Right lobe of liver (tissue), 6 donors: Measurements from ENCODE around the gene SPOCK1. TPM values are rescaled to one million over a fixed set of nuclear protein-coding genes. Genes with fewer than 3 reads are reported as not detected.

Source experiments
- ATAC-seq, 4 donors: fragments of 200-7000 bp; cut with Tn5 transposase; one replicate each; pipeline ENCODE4 v1.9.1; 2020; ENCODE audit warnings: mild to moderate bottlenecking in 4 of 4, moderate library complexity in 4 of 4
- DNase-seq, 3 donors: peaks; one replicate each; pipeline ENCODE4 v3.0.0-alpha.2; 2020
- H3K27ac ChIP-seq, 3 donors: fragments of 200-600 bp; one replicate each; pipeline ENCODE4 v1.8.0; 2022
- H3K27me3 ChIP-seq, 2 donors: fragments of 200-600 bp; one replicate each; pipeline ENCODE4 v1.8.0; 2022
- H3K36me3 ChIP-seq, 4 donors: fragments of 200-600 bp; sonication (generic) in 1 of 4; one replicate each; pipeline versions ENCODE4 v1.5.1 to v1.8.0; 2017 to 2022; ENCODE audit warnings: control low read depth in 1 of 4
- H3K4me1 ChIP-seq, 4 donors: fragments of 200-600 bp; sonication (generic) in 1 of 4; one replicate each; pipeline versions ENCODE4 v1.5.1 to v1.8.0; 2017 to 2022; ENCODE audit warnings: control low read depth in 1 of 4
- H3K4me3 ChIP-seq, 3 donors: fragments of 200-600 bp; one replicate each; pipeline ENCODE4 v1.8.0; 2022
- H3K9me3 ChIP-seq, 4 donors: fragments of 200-600 bp; sonication (generic) in 1 of 4; one replicate each; pipeline versions ENCODE4 v1.5.1 to v1.8.0; 2017 to 2022; ENCODE audit warnings: control low read depth in 1 of 4
- CTCF ChIP-seq, 4 donors: fragments of 200-600 bp in 3 of 4; fragments of 450-650 bp in 1 of 4; IDR thresholded peaks; one replicate each; pipeline versions ENCODE4 v1.5.1 to v1.8.0; 2016 to 2022; ENCODE audit warnings: antibody characterized with exemption in 4 of 4, mild to moderate bottlenecking in 2 of 4
- POLR2A ChIP-seq: fragments of 450-650 bp; IDR thresholded peaks from one replicate; pipeline ENCODE4 v1.6.1; 2017; ENCODE audit warnings: antibody characterized with exemption, mild to moderate bottlenecking
- WGBS: methylation state at CpG from one replicate; pipeline ENCODE4 v1.1.6; 2018; ENCODE audit warnings: low coverage, low lambda C conversion rate; ENCODE audit not compliant: insufficient coverage; ENCODE audit errors: missing lambda C conversion rate; 5-methylcytosine and 5-hydroxymethylcytosine counted together
- intact Hi-C, 2 donors: fragments of 100-400 bp; cut with DNase I; formaldehyde crosslinking; loops; one replicate each; pipeline versions ENCODE4 v1.11.2 to v1.14.1; 2022
- total RNA-seq, 6 experiments: library from RNA; depleted of rRNA in 2 of 6; stranded (reverse); fragments of >200 nt in 2 of 6; fragmentation: NEBNext Ultra II Directional in 3 of 6; extraction: Animal tissue kit (Norgen Biotek cat#: 25700) in 3 of 6; gene quantifications; one replicate each; pipeline versions ENCODE4 v1.1.0 to v1.2.4, GENCODE V29; 2016 to 2023
- donor health status: DM: no; HTN: yes; CAD: no.
- donor health status: DM: no; HTN: no; CAD: no.
- donor health status: DM: no; HTN: no; CAD: no.
- donor health status: DM: no; HTN: yes; CAD: no.
- donor health status: DM: no; HTN: yes; CAD: no.

The SPOCK1 gene
- total RNA-seq, 6 experiments from 2014 or later = 0.06 to 0.86 (median 0.15) TPM; not detected in 1

DNA sequence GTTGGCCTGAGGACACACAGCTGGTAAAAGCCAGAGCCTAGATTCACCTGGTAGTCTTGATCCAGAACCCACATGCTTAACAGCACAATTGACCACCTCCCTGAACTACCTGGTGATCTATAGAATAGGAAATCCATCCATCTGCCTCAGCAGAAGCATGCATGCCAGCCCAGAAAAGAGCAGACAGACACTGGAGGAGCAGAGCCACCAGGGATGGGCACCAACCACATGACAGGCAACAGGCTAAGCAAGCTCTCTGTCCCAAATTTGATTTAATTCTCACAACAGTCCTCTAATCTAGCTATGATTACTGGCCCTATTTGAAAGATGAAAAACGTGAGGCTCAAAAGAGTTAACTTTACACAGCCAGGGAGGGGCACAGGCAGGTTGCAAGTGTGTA, 208.1 kb downstream of the SPOCK1 start:
- ATAC-seq = no peak
- Histone ChIP-seq H3K36me3 (no peaks in the 10 kb centered on the region), H3K27ac (no peak overlapping the region), H3K9me3 (no peaks in the 10 kb centered on the region), H3K27me3 (no peaks in the 10 kb centered on the region), H3K4me1 (no peaks in the 10 kb centered on the region), H3K4me3 (no peak overlapping the region)
- 20% methylated on average over 1 of the region's 1 CpG for WGBS
- no peak for DNase-seq
- TF ChIP-seq CTCF (IDR thresholded peaks at IDR 0.05) (no peak), POLR2A (no peak)
- intact Hi-C loops = no loop called here

DNA sequence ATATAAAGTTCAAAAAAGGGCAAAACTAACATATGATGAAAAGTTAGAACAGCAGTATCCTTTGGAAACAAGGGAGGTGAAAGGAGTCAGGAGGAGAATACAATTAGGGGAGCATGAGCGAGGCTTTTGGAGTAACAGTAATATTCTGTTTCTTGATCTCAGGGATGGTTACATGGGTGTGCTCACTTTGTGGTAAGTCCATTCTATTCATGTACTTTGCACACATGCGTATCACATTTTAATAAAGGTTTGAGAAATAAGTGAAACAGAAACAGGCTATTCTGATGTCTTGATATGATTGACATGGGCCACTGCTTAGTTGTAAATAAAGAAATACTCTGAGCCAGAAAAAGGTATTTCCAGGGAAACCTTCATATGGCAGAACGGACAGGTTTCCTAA, 208.8 kb downstream of the SPOCK1 start:
- ATAC-seq (no peak), DNase-seq (no peak)
- Histone ChIP-seq H3K27me3 (no peaks in the 10 kb centered on the region), H3K27ac (no peak overlapping the region), H3K9me3 (no peaks in the 10 kb centered on the region), H3K4me3 (no peak overlapping the region), H3K36me3 (no peaks in the 10 kb centered on the region), H3K4me1 (no peaks in the 10 kb centered on the region)
- TF ChIP-seq POLR2A = no peak
- TF ChIP-seq CTCF (IDR thresholded peaks at IDR 0.05) = no peak
- intact Hi-C loops = no loop called here
- WGBS = 89% methylated on average over 3 of the region's 3 CpGs

DNA sequence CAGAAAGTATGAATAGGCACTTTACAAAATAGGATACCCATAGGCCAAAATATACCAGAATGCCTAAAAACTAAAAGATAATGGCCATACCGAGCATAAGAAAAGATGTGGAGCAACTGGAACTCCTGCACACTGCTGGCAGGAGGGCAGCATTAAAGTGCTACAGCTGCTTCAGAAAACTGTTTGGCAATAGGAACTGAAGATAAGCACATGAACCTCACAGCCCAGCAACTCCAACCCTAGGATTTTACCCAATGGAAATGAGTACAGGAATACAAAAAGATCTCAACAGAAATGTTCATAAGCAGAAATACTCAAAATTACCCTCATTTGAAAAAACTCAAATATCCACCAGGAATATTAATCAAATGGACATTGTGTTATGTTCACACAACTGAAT, 209.3 kb downstream of the SPOCK1 start:
- no peak overlapping the region for H3K27ac ChIP-seq
- no peak for DNase-seq
- H3K9me3 ChIP-seq = no peaks in the 10 kb centered on the region
- intact Hi-C loops = no loop called here
- no peak for ATAC-seq
- H3K27me3 ChIP-seq = no peaks in the 10 kb centered on the region
- H3K36me3 ChIP-seq = no peaks in the 10 kb centered on the region
- 41% methylated on average over 1 of the region's 1 CpG for WGBS
- TF ChIP-seq POLR2A = no peak
- no peak for TF ChIP-seq CTCF (IDR thresholded peaks at IDR 0.05)
- no peak overlapping the region for H3K4me3 ChIP-seq
- no peaks in the 10 kb centered on the region for H3K4me1 ChIP-seq

- intact Hi-C loops = no loop called here
- WGBS = 72% methylated on average over 2 of the region's 2 CpGs
- Histone ChIP-seq H3K9me3 (no peaks in the 10 kb centered on the region), H3K4me3 (no peak overlapping the region), H3K4me1 (no peaks in the 10 kb centered on the region), H3K36me3 (no peaks in the 10 kb centered on the region), H3K27me3 (no peaks in the 10 kb centered on the region), H3K27ac (no peak overlapping the region)
- no peak for DNase-seq
- ATAC-seq = no peak
- TF ChIP-seq POLR2A = no peak
- TF ChIP-seq CTCF (IDR thresholded peaks at IDR 0.05) = no peak
Measured at GRCh38 chr5:137287569-137287968, 211.6 kb downstream of the SPOCK1 start.

GRCh38 chr5:137286025-137286610, 213.0 kb downstream of the SPOCK1 start:
- Histone ChIP-seq H3K4me3 (no peak overlapping the region), H3K9me3 (no peaks in the 10 kb centered on the region), H3K27ac (no peak overlapping the region), H3K27me3 (no peaks in the 10 kb centered on the region), H3K36me3 (no peaks in the 10 kb centered on the region), H3K4me1 (no peaks in the 10 kb centered on the region)
- intact Hi-C loops = no loop called here
- DNase-seq = no peak
- ATAC-seq = no peak
- 39% methylated on average over 4 of the region's 4 CpGs for WGBS
- TF ChIP-seq CTCF (IDR thresholded peaks at IDR 0.05) = no peak
- no peak for TF ChIP-seq POLR2A
